ENCODE results near the gene OSBPL10. TPM values are rescaled to one million over a fixed set of nuclear protein-coding genes. Genes with fewer than 3 reads are reported as not detected.
A peak's percentile ranks its signal among the peaks of the same experiment; 100 is the strongest.

OSBPL10 gene
- total and polyA plus RNA-seq, 2 experiments from 2014 or later = 2.2 to 7.7 TPM

DNA sequence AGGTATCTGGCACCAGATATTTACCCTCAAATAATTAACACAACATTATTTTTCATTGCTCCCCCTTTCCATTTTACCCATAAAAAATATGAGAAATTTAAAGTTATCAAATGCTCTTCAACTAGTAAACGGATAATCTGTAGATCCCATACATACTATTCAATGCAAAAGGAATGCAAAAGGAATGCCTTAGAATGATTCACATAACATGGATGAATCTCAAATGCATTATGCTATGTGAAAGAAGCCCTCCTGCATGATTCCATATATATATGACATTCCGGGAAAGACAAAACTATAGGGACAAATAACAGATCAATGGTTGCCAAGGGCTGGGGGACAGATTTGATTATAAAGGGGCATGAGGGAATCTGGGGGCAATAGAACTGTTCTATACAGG is 252.7 kb downstream of the OSBPL10 start:
- no peak overlapping the region for H3K27ac ChIP-seq
- no peaks in the 10 kb centered on the region for H3K36me3 ChIP-seq
- TF ChIP-seq, protein P1, sequence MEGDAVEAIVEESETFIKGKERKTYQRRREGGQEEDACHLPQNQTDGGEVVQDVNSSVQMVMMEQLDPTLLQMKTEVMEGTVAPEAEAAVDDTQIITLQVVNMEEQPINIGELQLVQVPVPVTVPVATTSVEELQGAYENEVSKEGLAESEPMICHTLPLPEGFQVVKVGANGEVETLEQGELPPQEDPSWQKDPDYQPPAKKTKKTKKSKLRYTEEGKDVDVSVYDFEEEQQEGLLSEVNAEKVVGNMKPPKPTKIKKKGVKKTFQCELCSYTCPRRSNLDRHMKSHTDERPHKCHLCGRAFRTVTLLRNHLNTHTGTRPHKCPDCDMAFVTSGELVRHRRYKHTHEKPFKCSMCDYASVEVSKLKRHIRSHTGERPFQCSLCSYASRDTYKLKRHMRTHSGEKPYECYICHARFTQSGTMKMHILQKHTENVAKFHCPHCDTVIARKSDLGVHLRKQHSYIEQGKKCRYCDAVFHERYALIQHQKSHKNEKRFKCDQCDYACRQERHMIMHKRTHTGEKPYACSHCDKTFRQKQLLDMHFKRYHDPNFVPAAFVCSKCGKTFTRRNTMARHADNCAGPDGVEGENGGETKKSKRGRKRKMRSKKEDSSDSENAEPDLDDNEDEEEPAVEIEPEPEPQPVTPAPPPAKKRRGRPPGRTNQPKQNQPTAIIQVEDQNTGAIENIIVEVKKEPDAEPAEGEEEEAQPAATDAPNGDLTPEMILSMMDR (IDR thresholded peaks at IDR 0.05; ENCODE audit: low read depth, low read length) = no peak
- H3K4me3 ChIP-seq = no peak overlapping the region
- H3K4me1 ChIP-seq (ENCODE audit: low read depth) = peaks cover 12% of the 10 kb centered on the region
- DNase-seq (ENCODE audit: low read depth in 1 of 2, low spot score in 1 of 2) = no peak
- no peaks in the 10 kb centered on the region for H3K27me3 ChIP-seq
- H3K9me3 ChIP-seq (ENCODE audit: low read depth) = no peaks in the 10 kb centered on the region

DNA sequence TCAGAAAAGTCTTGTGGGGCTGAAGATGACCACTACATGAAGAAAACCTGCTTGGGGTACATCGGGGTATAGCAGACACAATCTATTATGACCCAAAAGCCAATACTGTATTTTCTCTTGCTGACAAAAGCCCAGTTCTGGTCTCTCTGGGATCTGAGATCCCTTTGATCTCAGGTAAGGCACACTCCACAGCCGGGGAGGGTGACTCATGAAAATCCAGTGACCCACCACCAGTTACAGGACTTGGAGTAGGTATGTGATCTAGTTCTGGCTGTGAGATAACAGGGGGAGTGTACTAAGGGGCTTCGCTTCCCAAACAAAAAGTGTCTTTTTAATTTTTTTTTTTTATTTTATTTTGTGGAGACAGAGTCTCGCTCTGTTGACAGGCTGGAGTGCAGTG is 255.1 kb downstream of the OSBPL10 start:
- Histone ChIP-seq H3K9me3 (ENCODE audit: low read depth) (no peaks in the 10 kb centered on the region), H3K36me3 (no peaks in the 10 kb centered on the region), H3K4me1 (ENCODE audit: low read depth) (peaks cover 9% of the 10 kb centered on the region), H3K27ac (no peak overlapping the region), H3K27me3 (no peaks in the 10 kb centered on the region), H3K4me3 (no peak overlapping the region)
- DNase-seq (ENCODE audit: low read depth in 1 of 2, low spot score in 1 of 2) = no peak
- TF ChIP-seq, protein P1 (IDR thresholded peaks at IDR 0.05; ENCODE audit: low read depth, low read length) = no peak

DNA sequence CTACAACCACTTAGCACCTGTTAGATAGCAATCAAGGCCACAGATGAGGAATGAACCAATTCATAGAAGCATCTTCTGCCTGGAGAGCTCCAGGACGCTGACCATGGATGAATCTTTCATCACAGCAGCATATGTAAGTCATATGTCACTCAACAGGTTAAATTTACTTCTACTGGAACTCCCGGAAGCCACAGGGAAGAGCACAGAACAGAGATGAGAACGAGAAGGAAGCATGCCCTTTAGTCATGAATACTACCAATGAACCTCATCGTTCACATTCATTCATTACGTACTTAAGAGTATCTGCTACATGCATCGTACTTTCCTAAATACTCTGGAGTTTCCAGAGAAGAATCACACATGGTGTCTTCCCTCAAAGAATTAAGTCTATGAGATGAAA is 255.5 kb downstream of the OSBPL10 start:
- peaks cover 9% of the 10 kb centered on the region for H3K4me1 ChIP-seq (ENCODE audit: low read depth)
- no peak for DNase-seq (ENCODE audit: low read depth in 1 of 2, low spot score in 1 of 2)
- H3K27me3 ChIP-seq = no peaks in the 10 kb centered on the region
- H3K27ac ChIP-seq = no peak overlapping the region
- H3K36me3 ChIP-seq = no peaks in the 10 kb centered on the region
- H3K9me3 ChIP-seq (ENCODE audit: low read depth) = no peaks in the 10 kb centered on the region
- H3K4me3 ChIP-seq = no peak overlapping the region
- TF ChIP-seq, protein P1 (IDR thresholded peaks at IDR 0.05; ENCODE audit: low read depth, low read length) = no peak

DNA sequence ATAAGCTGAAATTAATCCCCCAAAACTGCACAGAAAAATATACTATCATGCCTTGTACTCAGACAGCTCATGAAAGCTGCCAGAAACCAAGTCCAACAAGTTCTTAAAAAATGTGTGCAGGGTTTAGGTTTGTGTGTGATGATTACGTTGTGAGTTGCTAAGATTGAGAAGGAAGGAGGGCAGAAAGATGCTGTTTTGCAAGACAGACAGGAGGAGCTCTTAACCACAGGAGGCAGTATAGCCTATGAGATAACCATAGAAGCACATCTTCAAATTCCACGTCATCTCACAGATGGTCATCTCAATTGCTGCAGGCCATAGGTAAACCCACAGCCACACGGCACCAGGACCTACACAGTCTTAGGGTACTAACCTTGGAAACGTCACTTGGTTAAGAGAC is 256.4 kb downstream of the OSBPL10 start:
- Histone ChIP-seq H3K9me3 (ENCODE audit: low read depth) (no peaks in the 10 kb centered on the region), H3K36me3 (no peaks in the 10 kb centered on the region), H3K4me3 (no peak overlapping the region), H3K27ac (no peak overlapping the region), H3K27me3 (no peaks in the 10 kb centered on the region), H3K4me1 (ENCODE audit: low read depth) (peaks cover 9% of the 10 kb centered on the region)
- TF ChIP-seq, protein P1 (IDR thresholded peaks at IDR 0.05; ENCODE audit: low read depth, low read length) = peak; percentile 28
- peak in 1 of 2 donors; percentile 22 for DNase-seq (ENCODE audit: low read depth in 1 of 2, low spot score in 1 of 2)

DNA sequence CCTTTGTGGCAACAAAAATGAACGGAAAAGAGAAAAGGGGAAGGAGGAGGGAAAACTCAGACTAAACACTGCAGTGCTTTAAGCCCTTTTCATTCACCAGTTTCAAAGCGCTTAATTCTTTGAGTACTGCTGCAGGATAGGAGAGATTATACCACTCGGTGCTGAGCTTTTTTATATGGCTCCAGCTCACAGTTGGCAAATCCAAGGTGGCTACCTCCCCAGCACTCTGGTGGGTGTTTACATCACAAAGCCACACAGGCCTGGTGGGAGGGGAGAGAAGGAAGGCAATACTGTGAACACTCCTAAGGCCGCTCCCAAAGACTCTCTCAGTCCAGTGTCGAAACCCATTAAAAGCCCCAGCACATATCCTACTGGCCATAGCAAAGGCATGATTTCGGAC is 256.9 kb downstream of the OSBPL10 start:
- Histone ChIP-seq H3K27ac (no peak overlapping the region), H3K9me3 (ENCODE audit: low read depth) (no peaks in the 10 kb centered on the region), H3K4me1 (ENCODE audit: low read depth) (peaks cover 9% of the 10 kb centered on the region), H3K36me3 (no peaks in the 10 kb centered on the region), H3K27me3 (no peaks in the 10 kb centered on the region), H3K4me3 (no peak overlapping the region)
- TF ChIP-seq, protein P1 (IDR thresholded peaks at IDR 0.05; ENCODE audit: low read depth, low read length) = no peak
- no peak for DNase-seq (ENCODE audit: low read depth in 1 of 2, low spot score in 1 of 2)

DNA sequence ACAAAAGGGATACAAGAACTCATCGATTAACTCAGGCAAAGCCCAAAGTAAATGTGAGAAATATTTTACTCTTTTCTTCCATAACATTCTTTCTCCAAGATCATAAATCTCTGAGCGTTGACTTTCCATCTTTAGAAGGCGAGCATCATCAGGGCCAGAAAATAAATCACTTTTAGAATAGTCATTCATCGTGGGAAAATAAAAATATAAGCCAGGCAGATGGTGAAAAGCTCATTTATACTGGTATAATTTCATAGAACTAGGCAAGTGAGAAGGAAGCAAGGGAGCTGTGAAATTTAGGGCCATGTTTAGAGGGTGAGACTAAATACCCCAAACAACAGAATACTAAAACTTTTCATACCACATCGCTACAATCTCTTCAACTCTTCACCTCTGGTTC is 257.4 kb downstream of the OSBPL10 start:
- no peak for DNase-seq (ENCODE audit: low read depth in 1 of 2, low spot score in 1 of 2)
- Histone ChIP-seq H3K27ac (no peak overlapping the region), H3K4me3 (no peak overlapping the region), H3K4me1 (ENCODE audit: low read depth) (peaks cover 9% of the 10 kb centered on the region), H3K27me3 (no peaks in the 10 kb centered on the region), H3K36me3 (no peaks in the 10 kb centered on the region), H3K9me3 (ENCODE audit: low read depth) (no peaks in the 10 kb centered on the region)
- TF ChIP-seq, protein P1 (IDR thresholded peaks at IDR 0.05; ENCODE audit: low read depth, low read length) = no peak

Measured in cardiac muscle cell (in vitro differentiated cells and primary cell).